ENCODE data around the gene OTULINL. TPM values are rescaled to one million over a fixed set of nuclear protein-coding genes. Genes with fewer than 3 reads are reported as not detected.
"Not testable (repeated sequence)": the region's sequence is repeated elsewhere in the genome, so short reads cannot be mapped to it uniquely, and the experiment has no call there.

OTULINL gene
- 0.95 TPM for polyA plus RNA-seq (2013, experiment 1 of 2; ENCODE audit: insufficient read length)
- polyA plus RNA-seq (2013, experiment 2 of 2; ENCODE audit: insufficient read length) = 0.77 TPM

GRCh38 chr5:14581106-14581890 is at the start of gene OTULINL:
TSS of gene OTULINL (plus strand) at chr5:14581792. CDS start at chr5:14581895, 103 bp downstream.
- peak; percentile 76 for DNase-seq

GRCh38 chr5:14532180-14532579 is 49.4 kb upstream of the OTULINL start:
- DNase-seq = no peak

GRCh38 chr5:14534773-14535172 is 46.8 kb upstream of the OTULINL start:
- DNase-seq = no peak

GRCh38 chr5:14545308-14545707 is 36.3 kb upstream of the OTULINL start:
- DNase-seq = no peak

- DNase-seq = no peak
Observed at GRCh38 chr5:14545862-14546261, 35.7 kb upstream of the OTULINL start.

- no peak for DNase-seq
Observed at GRCh38 chr5:14547666-14548065, 33.9 kb upstream of the OTULINL start.

- DNase-seq = no peak
Observed at GRCh38 chr5:14551211-14551610, 30.4 kb upstream of the OTULINL start.

- no peak for DNase-seq
Observed at GRCh38 chr5:14552017-14552416, 29.6 kb upstream of the OTULINL start.

GRCh38 chr5:14554288-14554687 is 27.3 kb upstream of the OTULINL start:
- DNase-seq = not testable (repeated sequence)

GRCh38 chr5:14556015-14556414 is 25.6 kb upstream of the OTULINL start:
- no peak for DNase-seq

GRCh38 chr5:14557203-14557770 is 24.3 kb upstream of the OTULINL start:
- DNase-seq = no peak

GRCh38 chr5:14557791-14558415 is 23.7 kb upstream of the OTULINL start:
- no peak for DNase-seq

- no peak for DNase-seq
Observed at GRCh38 chr5:14560091-14560595, 21.4 kb upstream of the OTULINL start.

- DNase-seq = no peak
Observed at GRCh38 chr5:14561741-14562140, 19.9 kb upstream of the OTULINL start.

- no peak for DNase-seq
Observed at GRCh38 chr5:14568333-14568732, 13.3 kb upstream of the OTULINL start.

GRCh38 chr5:14569948-14570691 is 11.5 kb upstream of the OTULINL start:
- DNase-seq = no peak

- DNase-seq = no peak
Observed at GRCh38 chr5:14571901-14572300, 9.7 kb upstream of the OTULINL start.

- no peak for DNase-seq
Observed at GRCh38 chr5:14572385-14572784, 9.2 kb upstream of the OTULINL start.

- no peak for DNase-seq
Observed at GRCh38 chr5:14572836-14573235, 8.8 kb upstream of the OTULINL start.

GRCh38 chr5:14574096-14574495 is 7.5 kb upstream of the OTULINL start:
- no peak for DNase-seq

GRCh38 chr5:14574891-14575508 is 6.6 kb upstream of the OTULINL start:
- DNase-seq = no peak

GRCh38 chr5:14576206-14576605 is 5.4 kb upstream of the OTULINL start:
- no peak for DNase-seq
